ENCODE measurements around the gene PIP5K1A. TPM values are rescaled to one million over a fixed set of nuclear protein-coding genes. Genes with fewer than 3 reads are reported as not detected.
"Not testable (repeated sequence)": the region's sequence is repeated elsewhere in the genome, so short reads cannot be mapped to it uniquely, and the experiment has no call there.

The PIP5K1A gene
- total RNA-seq, 2 donors from 2014 or later = 72.2 to 80.7 TPM

DNA sequence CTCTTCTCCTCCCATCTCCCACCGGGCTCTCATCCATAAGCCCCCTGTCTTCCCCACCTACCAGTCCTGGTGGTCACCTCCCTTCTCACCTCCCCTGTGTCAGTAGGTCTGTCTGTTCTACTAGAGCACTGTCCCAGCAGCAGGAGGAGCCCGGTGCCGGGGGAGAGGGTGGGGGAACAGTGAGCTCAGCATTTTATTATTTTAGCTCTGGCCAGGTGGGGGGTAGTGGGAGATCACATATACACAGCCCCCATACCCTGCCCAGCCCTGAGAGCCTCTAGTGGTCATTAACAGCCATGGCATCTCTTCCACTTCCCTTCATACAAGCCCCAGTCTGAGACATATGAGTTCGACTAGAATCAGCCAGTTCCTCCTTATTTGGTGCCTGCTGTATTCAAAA, 22.5 kb upstream of the PIP5K1A start, which contains the start of gene TMOD4:
Gene TMOD4 (minus strand): TSS at position 119 of the 400 bp plus-strand sequence. CDS start 1,106 bp downstream, outside the sequence.
- H3K27me3 Mint-ChIP-seq = no peaks in the 10 kb centered on the region
- H3K4me3 Mint-ChIP-seq = no peak within 1 kb of the TSS
- ATAC-seq (replicated peaks) = peak; percentile 52
- H3K4me1 Mint-ChIP-seq = peaks cover 5% of the 10 kb centered on the region
- H3K9me3 Mint-ChIP-seq = no peaks in the 10 kb centered on the region
- H3K36me3 Mint-ChIP-seq (ENCODE audit: low read depth) = peaks cover 91% of the 10 kb centered on the region
- H3K27ac Mint-ChIP-seq = peak within 1 kb of the TSS; percentile 60

GRCh38 chr1:151176514-151177045, 21.8 kb upstream of the PIP5K1A start:
- Mint-ChIP-seq H3K27ac (peak overlapping the region; percentile 60), H3K27me3 (no peaks in the 10 kb centered on the region), H3K4me1 (peaks cover 6% of the 10 kb centered on the region), H3K36me3 (ENCODE audit: low read depth) (peaks cover 93% of the 10 kb centered on the region), H3K9me3 (no peaks in the 10 kb centered on the region), H3K4me3 (no peak overlapping the region)
- no peak for ATAC-seq (replicated peaks)

- Mint-ChIP-seq H3K4me1 (peaks cover 18% of the 10 kb centered on the region), H3K4me3 (no peak overlapping the region), H3K27me3 (no peaks in the 10 kb centered on the region), H3K36me3 (ENCODE audit: low read depth) (peaks cover 72% of the 10 kb centered on the region), H3K27ac (no peak overlapping the region), H3K9me3 (no peaks in the 10 kb centered on the region)
- no peak for ATAC-seq (replicated peaks)
Measured at GRCh38 chr1:151184211-151184610, 14.1 kb upstream of the PIP5K1A start.

DNA sequence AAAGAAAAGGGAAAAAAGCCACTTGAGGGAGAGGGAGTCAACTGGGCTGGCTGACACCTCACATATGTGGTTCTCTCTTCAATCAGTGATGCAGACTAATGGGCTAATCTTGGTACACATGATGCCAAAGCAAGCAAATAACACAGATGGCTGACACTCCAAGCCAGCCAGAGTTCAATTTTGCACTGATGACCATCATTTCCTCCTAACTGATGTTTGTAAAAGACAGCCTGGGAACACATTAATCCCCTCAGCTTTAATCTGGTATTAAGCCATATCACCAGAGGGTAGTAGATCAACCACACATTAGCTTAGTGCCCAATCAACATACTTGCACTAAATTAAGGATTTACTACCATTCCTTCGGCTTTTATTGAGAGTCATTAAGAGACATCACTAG, 11.1 kb upstream of the PIP5K1A start:
- H3K9me3 Mint-ChIP-seq = no peaks in the 10 kb centered on the region
- no peak overlapping the region for H3K4me3 Mint-ChIP-seq

DNA sequence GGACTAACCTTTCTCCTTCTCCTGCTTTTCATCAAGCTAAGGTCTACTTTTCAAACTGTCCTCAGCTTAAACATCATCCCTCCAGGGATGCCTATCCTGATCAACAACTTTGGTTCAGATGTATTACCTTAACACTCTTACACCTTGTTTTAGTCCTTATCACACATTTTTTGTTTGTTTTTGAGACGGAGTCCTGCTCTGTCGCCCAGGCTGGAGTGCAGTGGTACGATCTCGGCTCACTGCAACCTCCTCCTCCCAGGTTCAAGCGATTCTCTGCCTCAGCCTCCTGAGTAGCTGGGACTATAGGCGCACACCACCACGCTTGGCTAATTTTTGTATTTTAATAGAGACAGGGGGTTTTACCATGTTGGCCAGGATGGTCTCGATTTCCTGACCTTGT, 9.7 kb upstream of the PIP5K1A start:
- peaks cover 36% of the 10 kb centered on the region for H3K36me3 Mint-ChIP-seq (ENCODE audit: low read depth)
- H3K4me1 Mint-ChIP-seq = peaks cover 12% of the 10 kb centered on the region
- H3K27ac Mint-ChIP-seq = peak overlapping the region; percentile 100
- not testable (repeated sequence) for H3K27me3 Mint-ChIP-seq; ATAC-seq (replicated peaks); H3K9me3 Mint-ChIP-seq
- peak overlapping the region; percentile 100 for H3K4me3 Mint-ChIP-seq

More for the DNA sequence above, 11.1 kb upstream of the PIP5K1A start:
- peaks cover 50% of the 10 kb centered on the region for H3K36me3 Mint-ChIP-seq (ENCODE audit: low read depth)
- no peaks in the 10 kb centered on the region for H3K27me3 Mint-ChIP-seq
- H3K27ac Mint-ChIP-seq = peak overlapping the region; percentile 53
- peaks cover 12% of the 10 kb centered on the region for H3K4me1 Mint-ChIP-seq
- ATAC-seq (replicated peaks) = no peak

DNA sequence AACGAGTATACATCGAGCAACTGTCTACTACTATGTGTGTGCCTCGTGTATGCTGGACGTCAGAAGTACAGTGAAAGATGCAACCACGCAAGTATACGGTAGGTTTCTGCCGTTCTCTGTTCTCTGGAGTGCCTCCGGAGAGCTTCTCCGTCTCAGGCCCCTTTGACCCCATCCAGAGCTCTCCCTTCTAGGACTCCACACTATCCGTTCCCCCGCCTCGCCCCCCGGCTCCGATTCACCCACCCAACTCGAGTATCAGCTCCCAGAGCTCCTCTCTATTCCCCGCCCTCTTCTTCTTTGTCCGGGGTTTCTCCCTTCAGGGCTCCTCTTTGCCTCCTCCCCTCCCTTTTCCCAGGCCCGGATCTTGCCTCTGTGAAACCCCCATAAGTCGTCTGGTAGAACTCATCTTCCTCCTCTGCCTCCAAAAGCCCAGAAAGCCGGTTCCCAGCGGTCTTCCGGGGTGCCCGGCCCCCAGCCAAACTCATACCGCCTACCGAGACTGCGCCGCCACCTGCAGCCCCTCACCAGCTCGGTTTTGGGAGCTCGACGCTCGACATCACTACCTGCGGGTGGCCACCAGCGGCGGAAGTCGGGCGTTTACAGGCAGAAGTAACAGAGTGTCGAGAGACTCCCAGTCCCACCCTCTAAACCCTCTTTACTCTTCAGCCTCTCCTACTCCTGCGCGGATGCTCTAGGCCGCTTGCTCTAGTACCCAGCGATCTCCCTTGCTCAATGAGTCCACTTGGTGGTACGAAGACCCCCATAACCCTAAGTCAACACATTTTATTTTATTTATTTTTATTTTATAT, 8.5 kb upstream of the PIP5K1A start, which contains the start of gene VPS72:
Gene VPS72 (minus strand): TSS at position 561 of the 809 bp plus-strand sequence. CDS start 76 bp downstream, at position 485.
- ATAC-seq (replicated peaks) = peak; percentile 98
- Mint-ChIP-seq H3K27me3 (no peaks in the 10 kb centered on the region), H3K4me1 (peaks cover 13% of the 10 kb centered on the region), H3K36me3 (ENCODE audit: low read depth) (peaks cover 24% of the 10 kb centered on the region), H3K9me3 (no peaks in the 10 kb centered on the region), H3K27ac (peak within 1 kb of the TSS; percentile 100), H3K4me3 (peak within 1 kb of the TSS; percentile 100)

DNA sequence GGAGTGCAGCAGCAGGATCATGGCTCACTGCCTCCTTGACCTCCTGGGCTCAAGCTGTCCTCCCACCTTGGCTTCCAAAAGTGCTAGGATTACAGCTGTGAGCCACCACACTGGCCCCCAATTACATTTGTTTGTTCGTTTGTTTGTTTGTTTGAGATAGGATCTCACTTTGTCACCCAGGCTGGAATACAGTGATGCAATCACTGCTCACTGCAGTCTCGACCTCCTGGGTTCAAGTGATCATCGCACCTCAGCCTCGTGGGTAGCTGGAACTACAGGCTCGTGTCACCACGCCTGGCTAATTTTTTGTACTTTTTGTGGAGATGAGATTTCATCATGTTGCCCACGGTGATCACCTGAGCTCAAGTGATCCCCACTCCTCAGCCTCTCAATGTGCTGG, 6.3 kb upstream of the PIP5K1A start:
- Mint-ChIP-seq H3K4me3 (no peak overlapping the region), H3K27ac (no peak overlapping the region), H3K36me3 (ENCODE audit: low read depth) (peaks cover 8% of the 10 kb centered on the region), H3K27me3 (no peaks in the 10 kb centered on the region), H3K9me3 (no peaks in the 10 kb centered on the region), H3K4me1 (peaks cover 13% of the 10 kb centered on the region)
- no peak for ATAC-seq (replicated peaks)

DNA sequence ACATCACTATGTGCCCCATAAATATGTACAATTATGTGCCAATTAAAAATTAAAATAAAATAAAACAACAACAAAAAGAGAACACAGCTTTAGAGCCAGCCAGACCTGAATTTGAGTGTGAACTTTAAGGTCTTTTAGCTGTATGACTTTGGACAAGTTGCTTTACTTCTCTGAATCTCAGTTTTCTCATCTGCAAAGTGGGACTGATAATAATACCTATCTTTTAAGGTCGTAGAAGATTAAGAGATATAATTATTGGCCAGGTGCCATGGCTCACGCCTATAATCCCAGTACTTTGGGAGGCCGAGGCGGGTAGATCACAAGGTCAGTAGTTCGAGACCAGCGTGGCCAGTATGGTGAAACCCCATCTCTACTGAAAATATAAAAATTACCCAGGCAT, 5.0 kb upstream of the PIP5K1A start:
- Mint-ChIP-seq H3K27ac (no peak overlapping the region), H3K36me3 (ENCODE audit: low read depth) (peaks cover 15% of the 10 kb centered on the region), H3K27me3 (no peaks in the 10 kb centered on the region), H3K9me3 (no peaks in the 10 kb centered on the region), H3K4me3 (no peak overlapping the region), H3K4me1 (peaks cover 17% of the 10 kb centered on the region)
- no peak for ATAC-seq (replicated peaks)

DNA sequence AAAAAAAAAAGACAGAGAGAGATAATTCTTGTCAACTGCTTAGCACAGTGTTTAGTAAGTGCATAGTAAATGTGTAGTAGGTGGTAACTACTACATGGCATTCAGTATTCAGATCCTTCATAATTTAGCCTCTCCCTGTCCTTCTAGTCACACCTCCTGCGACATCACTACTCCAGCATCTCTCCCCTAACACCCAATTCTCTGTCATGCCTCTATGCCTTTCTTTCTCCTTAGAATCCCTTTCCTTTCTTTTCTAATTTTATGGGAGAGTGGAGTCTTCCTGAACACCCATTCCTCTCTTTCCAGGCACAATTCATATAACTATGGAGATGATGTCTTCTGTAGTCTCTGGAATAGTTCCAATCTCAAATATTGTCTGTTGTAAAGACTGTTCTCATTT, 4.5 kb upstream of the PIP5K1A start:
- peaks cover 21% of the 10 kb centered on the region for H3K36me3 Mint-ChIP-seq (ENCODE audit: low read depth)
- no peak for ATAC-seq (replicated peaks)
- no peaks in the 10 kb centered on the region for H3K27me3 Mint-ChIP-seq
- H3K27ac Mint-ChIP-seq = no peak overlapping the region
- H3K9me3 Mint-ChIP-seq = no peaks in the 10 kb centered on the region
- H3K4me1 Mint-ChIP-seq = peaks cover 12% of the 10 kb centered on the region
- no peak overlapping the region for H3K4me3 Mint-ChIP-seq

GRCh38 chr1:151194894-151195594, 3.3 kb upstream of the PIP5K1A start:
- not testable (repeated sequence) for ATAC-seq (replicated peaks); H3K27me3 Mint-ChIP-seq; H3K27ac Mint-ChIP-seq; H3K9me3 Mint-ChIP-seq; H3K4me3 Mint-ChIP-seq
- peaks cover 26% of the 10 kb centered on the region for H3K36me3 Mint-ChIP-seq (ENCODE audit: low read depth)
- peaks cover 16% of the 10 kb centered on the region for H3K4me1 Mint-ChIP-seq

- Mint-ChIP-seq H3K9me3 (no peaks in the 10 kb centered on the region), H3K4me1 (peaks cover 20% of the 10 kb centered on the region), H3K27ac (peak overlapping the region; percentile 46), H3K4me3 (peak overlapping the region; percentile 60), H3K27me3 (no peaks in the 10 kb centered on the region), H3K36me3 (ENCODE audit: low read depth) (peaks cover 30% of the 10 kb centered on the region)
- ATAC-seq (replicated peaks) = peak; percentile 34
Measured at GRCh38 chr1:151196292-151196800, 2.0 kb upstream of the PIP5K1A start.

DNA sequence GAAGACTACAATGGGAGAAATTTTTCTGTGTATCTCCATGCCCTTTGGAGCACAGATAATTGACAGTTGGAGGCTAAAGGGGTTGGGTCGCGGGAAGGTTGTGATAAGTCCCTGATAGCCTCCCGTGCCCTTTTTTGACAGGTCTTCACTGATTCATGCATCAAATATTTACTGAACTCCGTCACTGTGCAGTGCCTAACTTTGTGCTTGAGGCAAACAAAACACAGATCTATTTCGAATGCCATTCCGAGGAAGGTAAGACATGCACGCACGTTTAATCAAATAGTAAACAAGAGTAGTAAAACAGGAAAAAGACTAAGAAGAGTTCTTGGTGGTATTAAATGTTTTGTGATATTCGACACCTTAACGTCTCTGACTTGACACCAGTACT, 494 bp upstream of the PIP5K1A start:
- Mint-ChIP-seq H3K36me3 (ENCODE audit: low read depth) (peaks cover 43% of the 10 kb centered on the region), H3K27ac (peak overlapping the region; percentile 100), H3K4me3 (peak overlapping the region; percentile 100), H3K27me3 (no peaks in the 10 kb centered on the region), H3K4me1 (peaks cover 20% of the 10 kb centered on the region), H3K9me3 (no peaks in the 10 kb centered on the region)
- no peak for ATAC-seq (replicated peaks)

GRCh38 chr1:151199873-151200581, 1.7 kb downstream of the PIP5K1A start:
- H3K27ac Mint-ChIP-seq = peak overlapping the region; percentile 100
- no peaks in the 10 kb centered on the region for H3K9me3 Mint-ChIP-seq
- peaks cover 65% of the 10 kb centered on the region for H3K36me3 Mint-ChIP-seq (ENCODE audit: low read depth)
- H3K4me1 Mint-ChIP-seq = peaks cover 20% of the 10 kb centered on the region
- ATAC-seq (replicated peaks) = peak; percentile 32
- no peaks in the 10 kb centered on the region for H3K27me3 Mint-ChIP-seq
- H3K4me3 Mint-ChIP-seq = peak overlapping the region; percentile 100

DNA sequence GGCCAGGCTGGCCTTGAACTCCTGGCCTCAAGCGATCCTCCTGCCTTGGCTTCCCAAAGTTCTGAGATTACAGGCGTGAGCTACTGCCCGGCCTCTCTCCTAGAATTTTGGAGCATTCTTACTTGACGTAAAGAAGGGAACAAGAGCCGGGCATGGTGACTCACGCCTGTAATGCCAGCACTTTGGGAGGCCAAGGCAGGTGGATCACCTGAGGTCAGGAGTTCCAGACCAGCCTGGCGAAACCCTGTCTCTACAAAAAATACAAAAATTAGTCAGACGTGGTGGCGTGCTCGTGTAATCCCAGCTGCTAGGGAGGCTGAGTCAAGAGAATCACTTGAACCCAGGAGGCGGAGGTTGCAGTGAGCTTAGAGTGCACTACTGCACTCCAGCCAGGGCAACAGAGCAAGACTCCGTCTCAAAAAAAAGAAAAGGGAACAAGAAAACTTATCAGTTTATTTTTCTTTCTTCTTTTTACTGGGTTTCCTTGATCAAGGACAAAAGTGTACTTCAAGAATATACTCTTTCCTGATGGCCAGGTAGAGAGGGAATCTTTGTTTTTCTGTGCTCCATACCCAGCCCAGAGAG, 7.1 kb downstream of the PIP5K1A start:
- H3K36me3 Mint-ChIP-seq (ENCODE audit: low read depth) = peaks cover 84% of the 10 kb centered on the region

More for the DNA sequence above, 7.1 kb downstream of the PIP5K1A start:
- H3K9me3 Mint-ChIP-seq; H3K27ac Mint-ChIP-seq; H3K4me1 Mint-ChIP-seq; ATAC-seq (replicated peaks); H3K27me3 Mint-ChIP-seq; H3K4me3 Mint-ChIP-seq: not testable (repeated sequence)
